HEK293T (cell line): Measurements from ENCODE around the gene AP2A2.

Source experiments
- ARNT ChIP-seq: fragments of 450-650 bp; IDR thresholded peaks from 2 replicates; pipeline ENCODE4 v1.6.1; 2017; ENCODE audit warnings: mild to moderate bottlenecking
- BHLHE40 ChIP-seq: fragments of 450-650 bp; IDR thresholded peaks from 2 replicates; pipeline ENCODE4 v1.6.1; 2016; ENCODE audit warnings: mild to moderate bottlenecking, moderate library complexity, borderline replicate concordance
- CTBP1 ChIP-seq: fragments of 450-650 bp; IDR thresholded peaks from 2 replicates; pipeline ENCODE4 v1.6.1; 2016; ENCODE audit warnings: borderline replicate concordance
- ELF4 ChIP-seq: fragments of 450-650 bp; IDR thresholded peaks from 2 replicates; pipeline ENCODE4 v1.6.1; 2017; ENCODE audit warnings: antibody characterized with exemption
- FOXA1 ChIP-seq: fragments of 450-650 bp; IDR thresholded peaks from 2 replicates; pipeline ENCODE4 v1.6.1; 2016; ENCODE audit warnings: mild to moderate bottlenecking
- FOXK2 ChIP-seq: fragments of 450-650 bp; IDR thresholded peaks from 2 replicates; pipeline ENCODE4 v1.6.1; 2016; ENCODE audit warnings: mild to moderate bottlenecking
- FOXM1 ChIP-seq: fragments of 450-650 bp; IDR thresholded peaks from 2 replicates; pipeline ENCODE4 v1.6.1; 2017; ENCODE audit warnings: mild to moderate bottlenecking, borderline replicate concordance
- HDGF ChIP-seq: fragments of 450-650 bp; IDR thresholded peaks from 2 replicates; pipeline ENCODE4 v1.6.1; 2017; ENCODE audit warnings: antibody characterized with exemption, borderline replicate concordance
- NFRKB ChIP-seq: fragments of 450-650 bp; IDR thresholded peaks from 2 replicates; pipeline ENCODE4 v1.6.1; 2016; ENCODE audit warnings: mild to moderate bottlenecking, moderate library complexity
- SP1 ChIP-seq: fragments of 450-650 bp; IDR thresholded peaks from 2 replicates; pipeline ENCODE4 v1.6.1; 2017
- SUZ12 ChIP-seq: fragments of 450-650 bp; IDR thresholded peaks from 2 replicates; pipeline ENCODE4 v1.6.1; 2016; ENCODE audit warnings: mild to moderate bottlenecking
- TARDBP ChIP-seq: fragments of 450-650 bp; IDR thresholded peaks from 2 replicates; pipeline ENCODE4 v1.6.1; 2016

- no peak for TF ChIP-seq TARDBP
- no peak for TF ChIP-seq BHLHE40
- TF ChIP-seq FOXA1, result no peak
- TF ChIP-seq HDGF, result no peak
- TF ChIP-seq CTBP1, result no peak
- TF ChIP-seq SP1, result no peak
- no peak for TF ChIP-seq FOXK2
- no peak for TF ChIP-seq ELF4
- TF ChIP-seq SUZ12, result no peak
- no peak for TF ChIP-seq FOXM1
- TF ChIP-seq ARNT, result no peak
- TF ChIP-seq NFRKB, result no peak
Observed at GRCh38 chr11:894575-895201, 31.0 kb upstream of the AP2A2 start.
